ENCODE results near the gene RFC1.

- TF ChIP-seq EZH2 (IDR thresholded peaks at IDR 0.05; ENCODE audit: borderline replicate concordance, low read depth, low read length, severe bottlenecking): no peak
- no peak for TF ChIP-seq CTCF (IDR thresholded peaks at IDR 0.05; ENCODE audit: borderline replicate concordance, extremely low read depth, low read length, poor library complexity, severe bottlenecking)
Measured at GRCh38 chr4:39390603-39391002, 24.4 kb upstream of the RFC1 start.

Data from DND-41 (cell line).